ENCODE results near the gene SPATA2. TPM values are rescaled to one million over a fixed set of nuclear protein-coding genes. Genes with fewer than 3 reads are reported as not detected.
A peak's percentile ranks its signal among the peaks of the same experiment; 100 is the strongest.

SPATA2 gene
- total and polyA plus RNA-seq, 2 of the 13 experiments (the other 11 are each of a cell fraction or from before 2014, with no cell fraction given), result 3.2 to 8.7 TPM

DNA sequence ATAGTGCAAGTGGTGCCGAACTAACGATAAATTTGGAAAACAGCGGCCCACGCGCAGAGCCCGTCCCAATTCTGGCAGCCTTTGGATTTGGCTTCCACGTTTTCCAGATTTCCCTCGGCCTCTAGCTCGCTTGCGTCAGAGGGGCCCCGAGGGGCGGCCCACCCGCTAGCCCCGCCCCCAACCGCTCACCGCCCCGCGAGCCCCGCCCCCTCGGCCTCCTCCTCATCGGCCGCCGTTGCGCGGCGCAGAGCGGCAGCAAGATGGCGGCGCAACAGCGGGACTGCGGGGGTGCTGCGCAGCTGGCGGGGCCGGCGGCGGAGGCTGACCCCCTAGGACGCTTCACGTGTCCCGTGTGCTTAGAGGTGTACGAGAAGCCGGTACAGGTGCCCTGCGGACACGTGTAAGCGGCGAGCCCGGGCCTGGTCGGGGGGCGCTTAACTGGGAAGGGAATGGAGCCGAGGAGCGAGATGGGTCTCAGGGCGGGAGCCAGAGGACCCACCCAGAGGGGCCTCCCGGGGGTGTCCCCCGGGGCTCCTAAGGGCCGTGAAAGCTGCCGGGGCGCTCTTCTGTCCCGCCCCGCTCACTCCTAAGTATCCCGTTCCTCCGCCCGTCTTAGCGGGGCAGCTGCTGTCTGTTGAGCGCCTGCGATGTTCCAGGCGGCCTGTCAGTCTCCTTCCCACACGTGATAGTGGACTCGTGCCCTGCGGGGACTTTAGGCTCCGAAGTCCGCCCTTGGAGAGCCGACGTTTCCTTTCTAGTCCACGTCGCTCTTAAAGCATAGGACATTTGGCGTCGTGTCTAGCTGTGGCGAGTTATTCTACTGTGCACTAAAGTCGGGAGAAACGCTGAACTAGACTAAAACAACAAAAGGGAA, 21.1 kb upstream of the SPATA2 start, which contains the start of gene RNF114 (continued):
- TF ChIP-seq, protein P1, sequence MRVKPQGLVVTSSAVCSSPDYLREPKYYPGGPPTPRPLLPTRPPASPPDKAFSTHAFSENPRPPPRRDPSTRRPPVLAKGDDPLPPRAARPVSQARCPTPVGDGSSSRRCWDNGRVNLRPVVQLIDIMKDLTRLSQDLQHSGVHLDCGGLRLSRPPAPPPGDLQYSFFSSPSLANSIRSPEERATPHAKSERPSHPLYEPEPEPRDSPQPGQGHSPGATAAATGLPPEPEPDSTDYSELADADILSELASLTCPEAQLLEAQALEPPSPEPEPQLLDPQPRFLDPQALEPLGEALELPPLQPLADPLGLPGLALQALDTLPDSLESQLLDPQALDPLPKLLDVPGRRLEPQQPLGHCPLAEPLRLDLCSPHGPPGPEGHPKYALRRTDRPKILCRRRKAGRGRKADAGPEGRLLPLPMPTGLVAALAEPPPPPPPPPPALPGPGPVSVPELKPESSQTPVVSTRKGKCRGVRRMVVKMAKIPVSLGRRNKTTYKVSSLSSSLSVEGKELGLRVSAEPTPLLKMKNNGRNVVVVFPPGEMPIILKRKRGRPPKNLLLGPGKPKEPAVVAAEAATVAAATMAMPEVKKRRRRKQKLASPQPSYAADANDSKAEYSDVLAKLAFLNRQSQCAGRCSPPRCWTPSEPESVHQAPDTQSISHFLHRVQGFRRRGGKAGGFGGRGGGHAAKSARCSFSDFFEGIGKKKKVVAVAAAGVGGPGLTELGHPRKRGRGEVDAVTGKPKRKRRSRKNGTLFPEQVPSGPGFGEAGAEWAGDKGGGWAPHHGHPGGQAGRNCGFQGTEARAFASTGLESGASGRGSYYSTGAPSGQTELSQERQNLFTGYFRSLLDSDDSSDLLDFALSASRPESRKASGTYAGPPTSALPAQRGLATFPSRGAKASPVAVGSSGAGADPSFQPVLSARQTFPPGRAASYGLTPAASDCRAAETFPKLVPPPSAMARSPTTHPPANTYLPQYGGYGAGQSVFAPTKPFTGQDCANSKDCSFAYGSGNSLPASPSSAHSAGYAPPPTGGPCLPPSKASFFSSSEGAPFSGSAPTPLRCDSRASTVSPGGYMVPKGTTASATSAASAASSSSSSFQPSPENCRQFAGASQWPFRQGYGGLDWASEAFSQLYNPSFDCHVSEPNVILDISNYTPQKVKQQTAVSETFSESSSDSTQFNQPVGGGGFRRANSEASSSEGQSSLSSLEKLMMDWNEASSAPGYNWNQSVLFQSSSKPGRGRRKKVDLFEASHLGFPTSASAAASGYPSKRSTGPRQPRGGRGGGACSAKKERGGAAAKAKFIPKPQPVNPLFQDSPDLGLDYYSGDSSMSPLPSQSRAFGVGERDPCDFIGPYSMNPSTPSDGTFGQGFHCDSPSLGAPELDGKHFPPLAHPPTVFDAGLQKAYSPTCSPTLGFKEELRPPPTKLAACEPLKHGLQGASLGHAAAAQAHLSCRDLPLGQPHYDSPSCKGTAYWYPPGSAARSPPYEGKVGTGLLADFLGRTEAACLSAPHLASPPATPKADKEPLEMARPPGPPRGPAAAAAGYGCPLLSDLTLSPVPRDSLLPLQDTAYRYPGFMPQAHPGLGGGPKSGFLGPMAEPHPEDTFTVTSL (CRISPR knock-in tag; IDR thresholded peaks at IDR 0.05; ENCODE audit: borderline replicate concordance), result 0 out of 2 replicates have a peak, but pooled peaks have one; percentile 28
- no peak for TF ChIP-seq ZNF557 (CRISPR knock-in tag; IDR thresholded peaks at IDR 0.05)
- TF ChIP-seq ZNF781 (CRISPR knock-in tag; IDR thresholded peaks at IDR 0.05; ENCODE audit: borderline replicate concordance, not compliant biosample characterization), result no peak
- TF ChIP-seq RAD51 (IDR thresholded peaks at IDR 0.05; ENCODE audit: borderline replicate concordance), result no peak
- TF ChIP-seq HOXA5 (CRISPR knock-in tag; IDR thresholded peaks at IDR 0.05), result no peak
- no peak for TF ChIP-seq POLR2AphosphoS2 (IDR thresholded peaks at IDR 0.05; ENCODE audit: low read depth, low read length)
- TF ChIP-seq NBN (conservative IDR thresholded peaks at IDR 0.05), result no peak
- TF ChIP-seq, protein P2, sequence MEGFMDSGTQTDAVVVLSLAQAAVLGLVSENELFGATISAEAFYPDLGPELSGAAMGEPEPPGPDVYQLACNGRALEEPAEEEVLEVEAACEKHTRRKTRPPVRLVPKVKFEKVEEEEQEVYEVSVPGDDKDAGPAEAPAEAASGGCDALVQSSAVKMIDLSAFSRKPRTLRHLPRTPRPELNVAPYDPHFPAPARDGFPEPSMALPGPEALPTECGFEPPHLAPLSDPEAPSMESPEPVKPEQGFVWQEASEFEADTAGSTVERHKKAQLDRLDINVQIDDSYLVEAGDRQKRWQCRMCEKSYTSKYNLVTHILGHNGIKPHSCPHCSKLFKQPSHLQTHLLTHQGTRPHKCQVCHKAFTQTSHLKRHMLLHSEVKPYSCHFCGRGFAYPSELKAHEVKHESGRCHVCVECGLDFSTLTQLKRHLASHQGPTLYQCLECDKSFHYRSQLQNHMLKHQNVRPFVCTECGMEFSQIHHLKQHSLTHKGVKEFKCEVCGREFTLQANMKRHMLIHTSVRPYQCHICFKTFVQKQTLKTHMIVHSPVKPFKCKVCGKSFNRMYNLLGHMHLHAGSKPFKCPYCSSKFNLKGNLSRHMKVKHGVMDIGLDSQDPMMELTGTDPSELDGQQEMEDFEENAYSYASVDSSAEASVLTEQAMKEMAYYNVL (CRISPR knock-in tag; IDR thresholded peaks at IDR 0.05; ENCODE audit: borderline replicate concordance), result peak; percentile 81
- TF ChIP-seq, protein P3, sequence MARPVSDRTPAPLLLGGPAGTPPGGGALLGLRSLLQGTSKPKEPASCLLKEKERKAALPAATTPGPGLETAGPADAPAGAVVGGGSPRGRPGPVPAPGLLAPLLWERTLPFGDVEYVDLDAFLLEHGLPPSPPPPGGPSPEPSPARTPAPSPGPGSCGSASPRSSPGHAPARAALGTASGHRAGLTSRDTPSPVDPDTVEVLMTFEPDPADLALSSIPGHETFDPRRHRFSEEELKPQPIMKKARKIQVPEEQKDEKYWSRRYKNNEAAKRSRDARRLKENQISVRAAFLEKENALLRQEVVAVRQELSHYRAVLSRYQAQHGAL (CRISPR knock-in tag; IDR thresholded peaks at IDR 0.05; ENCODE audit: not compliant biosample characterization), result no peak
- TF ChIP-seq ZBTB3 (CRISPR knock-in tag; IDR thresholded peaks at IDR 0.05; ENCODE audit: borderline replicate concordance, low read depth), result no peak
- TF ChIP-seq SATB2 (CRISPR knock-in tag; IDR thresholded peaks at IDR 0.05), result no peak; the same call in 1 of the 2 replicates
- peak; percentile 68; the same call in 1 of the 2 replicates for TF ChIP-seq ZNF350 (CRISPR knock-in tag; IDR thresholded peaks at IDR 0.05; ENCODE audit: borderline replicate concordance, low read depth)
- no peak for TF ChIP-seq PAF1 (CRISPR knock-in tag; IDR thresholded peaks at IDR 0.05)
- peak; percentile 79 for TF ChIP-seq ZSCAN12 (CRISPR knock-in tag; IDR thresholded peaks at IDR 0.05)
- TF ChIP-seq SP140L (CRISPR knock-in tag; IDR thresholded peaks at IDR 0.05; ENCODE audit: borderline replicate concordance), result no peak
- 0 out of 2 replicates have a peak, but pooled peaks have one; percentile 13 for TF ChIP-seq ZNF549 (CRISPR knock-in tag; IDR thresholded peaks at IDR 0.05)
- TF ChIP-seq, protein P4, sequence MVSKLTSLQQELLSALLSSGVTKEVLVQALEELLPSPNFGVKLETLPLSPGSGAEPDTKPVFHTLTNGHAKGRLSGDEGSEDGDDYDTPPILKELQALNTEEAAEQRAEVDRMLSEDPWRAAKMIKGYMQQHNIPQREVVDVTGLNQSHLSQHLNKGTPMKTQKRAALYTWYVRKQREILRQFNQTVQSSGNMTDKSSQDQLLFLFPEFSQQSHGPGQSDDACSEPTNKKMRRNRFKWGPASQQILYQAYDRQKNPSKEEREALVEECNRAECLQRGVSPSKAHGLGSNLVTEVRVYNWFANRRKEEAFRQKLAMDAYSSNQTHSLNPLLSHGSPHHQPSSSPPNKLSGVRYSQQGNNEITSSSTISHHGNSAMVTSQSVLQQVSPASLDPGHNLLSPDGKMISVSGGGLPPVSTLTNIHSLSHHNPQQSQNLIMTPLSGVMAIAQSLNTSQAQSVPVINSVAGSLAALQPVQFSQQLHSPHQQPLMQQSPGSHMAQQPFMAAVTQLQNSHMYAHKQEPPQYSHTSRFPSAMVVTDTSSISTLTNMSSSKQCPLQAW (CRISPR knock-in tag; IDR thresholded peaks at IDR 0.05), result peak; percentile 44; the same call in 1 of the 2 replicates
- peak; percentile 79; the same call in 1 of the 2 replicates for TF ChIP-seq ZNF83 (CRISPR knock-in tag; IDR thresholded peaks at IDR 0.05; ENCODE audit: borderline replicate concordance)

All from HepG2 (cell line).